Mesendoderm (in vitro differentiated cells): ENCODE measurements around the gene FAM78B.

Experiments
- DNase-seq: peaks from one replicate; pipeline ENCODE4 v3.0.0; 2013
- H2AK5ac ChIP-seq: 2 replicates; pipeline ENCODE4 v1.6.1; 2013; ENCODE audit warnings: low read length, inconsistent platforms
- H2BK120ac ChIP-seq: 2 replicates; pipeline ENCODE4 v1.6.1; 2013; ENCODE audit warnings: low read depth, mild to moderate bottlenecking, low read length, moderate library complexity, mixed read lengths
- H2BK15ac ChIP-seq: replicated peaks from 2 replicates; pipeline ENCODE4 v1.6.1; 2013; ENCODE audit warnings: low read depth, mild to moderate bottlenecking, moderate library complexity
- H2BK5ac ChIP-seq: 2 replicates; pipeline ENCODE4 v1.6.1; 2013; ENCODE audit warnings: low read length, inconsistent platforms
- H3K18ac ChIP-seq: 2 replicates; pipeline ENCODE4 v1.6.1; 2013; ENCODE audit warnings: mild to moderate bottlenecking, low read length, mixed read lengths
- H3K23ac ChIP-seq: one replicate; pipeline ENCODE4 v1.6.1; 2013; ENCODE audit warnings: low read length
- H3K27ac ChIP-seq: 2 replicates; pipeline ENCODE4 v1.5.1; 2013; ENCODE audit warnings: low read depth, mild to moderate bottlenecking, inconsistent platforms, low read length, moderate library complexity
- H3K27me3 ChIP-seq: 2 replicates; pipeline ENCODE4 v1.6.1; 2013; ENCODE audit warnings: low read length, control low read depth, mild to moderate bottlenecking, inconsistent platforms; ENCODE audit not compliant: insufficient read depth, poor library complexity
- H3K36me3 ChIP-seq: 2 replicates; pipeline ENCODE4 v1.6.1; 2013; ENCODE audit warnings: low read length, inconsistent platforms; ENCODE audit not compliant: control insufficient read depth, insufficient read depth
- H3K4ac ChIP-seq: one replicate; pipeline ENCODE4 v1.6.1; 2013; ENCODE audit warnings: low read depth, mild to moderate bottlenecking, low read length, moderate library complexity
- H3K4me1 ChIP-seq: 2 replicates; pipeline ENCODE4 v1.6.1; 2013; ENCODE audit warnings: low read depth, low read length, inconsistent platforms; ENCODE audit not compliant: control insufficient read depth
- H3K4me2 ChIP-seq: 2 replicates; pipeline ENCODE4 v1.6.1; 2013; ENCODE audit warnings: low read length
- H3K4me3 ChIP-seq: 2 replicates; pipeline ENCODE4 v1.5.1; 2013; ENCODE audit warnings: mild to moderate bottlenecking, low read length
- H3K56ac ChIP-seq: one replicate; pipeline ENCODE4 v1.6.1; 2013; ENCODE audit warnings: low read length
- H3K79me1 ChIP-seq: 2 replicates; pipeline ENCODE4 v1.6.1; 2013; ENCODE audit warnings: low read length, inconsistent platforms
- H3K79me2 ChIP-seq: 2 replicates; pipeline ENCODE4 v1.6.1; 2013; ENCODE audit warnings: mild to moderate bottlenecking, low read length; ENCODE audit not compliant: control insufficient read depth, insufficient read depth
- H3K9ac ChIP-seq: 2 replicates; pipeline ENCODE4 v1.6.1; 2013; ENCODE audit warnings: low read length, inconsistent platforms
- H4K5ac ChIP-seq: one replicate; pipeline ENCODE4 v1.6.1; 2013; ENCODE audit warnings: low read length
- H4K8ac ChIP-seq: one replicate; pipeline ENCODE4 v1.6.1; 2013; ENCODE audit warnings: low read depth, mild to moderate bottlenecking, control low read depth, low read length, moderate library complexity
- WGBS: extraction: QIAGEN DNeasy Blood & Tissue Kit; methylation state at CpG from one replicate; pipeline ENCODE4 v1.1.7; 2013; ENCODE audit warnings: low lambda C conversion rate, missing lambda C conversion rate; ENCODE audit not compliant: insufficient coverage; ENCODE audit errors: extremely low coverage; 5-methylcytosine and 5-hydroxymethylcytosine counted together

FAM78B gene

GRCh38 chr1:166170075-166170474, 3.3 kb upstream of the FAM78B start:
- Histone ChIP-seq H2AK5ac (no peak overlapping the region), H3K27ac (no peak overlapping the region), H3K79me2 (no peaks in the 10 kb centered on the region), H2BK120ac (no peak overlapping the region), H3K4ac (no peak overlapping the region), H3K4me1 (no peaks in the 10 kb centered on the region), H2BK5ac (no peak overlapping the region), H3K4me2 (no peak overlapping the region), H3K27me3 (peaks cover 3% of the 10 kb centered on the region), H3K79me1 (no peaks in the 10 kb centered on the region), H3K9ac (no peak overlapping the region), H3K56ac (no peak overlapping the region), H2BK15ac (no peak overlapping the region), H4K5ac (no peak overlapping the region), H3K4me3 (no peak overlapping the region), H4K8ac (no peak overlapping the region), H3K23ac (no peak overlapping the region), H3K18ac (no peak overlapping the region), H3K36me3 (no peaks in the 10 kb centered on the region)
- DNase-seq, result no peak
- no CpG with 5 or more reads among the region's 2 CpGs for WGBS

- Histone ChIP-seq H2BK5ac (no peak overlapping the region), H2BK15ac (no peak overlapping the region), H3K4me3 (no peak overlapping the region), H4K8ac (no peak overlapping the region), H3K36me3 (no peaks in the 10 kb centered on the region), H3K79me2 (no peaks in the 10 kb centered on the region), H2BK120ac (no peak overlapping the region), H3K79me1 (no peaks in the 10 kb centered on the region), H3K27ac (no peak overlapping the region), H4K5ac (no peak overlapping the region), H3K56ac (no peak overlapping the region), H3K9ac (no peak overlapping the region), H3K23ac (no peak overlapping the region), H3K18ac (no peak overlapping the region), H3K27me3 (peaks cover 9% of the 10 kb centered on the region), H3K4me1 (no peaks in the 10 kb centered on the region), H3K4ac (no peak overlapping the region), H3K4me2 (no peak overlapping the region), H2AK5ac (no peak overlapping the region)
- no peak for DNase-seq
- no CpG with 5 or more reads among the region's 3 CpGs for WGBS
Observed at GRCh38 chr1:166169182-166169581, 2.4 kb upstream of the FAM78B start.

GRCh38 chr1:166167572-166167925, 748 bp upstream of the FAM78B start:
- H2BK15ac ChIP-seq, result no peak overlapping the region
- H3K27me3 ChIP-seq, result peaks cover 13% of the 10 kb centered on the region
- H3K4me1 ChIP-seq, result no peaks in the 10 kb centered on the region
- H2BK5ac ChIP-seq, result no peak overlapping the region
- H3K4me3 ChIP-seq, result no peak overlapping the region
- H3K56ac ChIP-seq, result no peak overlapping the region
- H3K18ac ChIP-seq, result no peak overlapping the region
- H3K4me2 ChIP-seq, result no peak overlapping the region
- no CpG with 5 or more reads among the region's 5 CpGs for WGBS
- no peak overlapping the region for H3K27ac ChIP-seq
- no peak overlapping the region for H2AK5ac ChIP-seq
- no peak overlapping the region for H4K8ac ChIP-seq
- no peak overlapping the region for H2BK120ac ChIP-seq
- H3K9ac ChIP-seq, result no peak overlapping the region
- H3K23ac ChIP-seq, result no peak overlapping the region
- H3K79me1 ChIP-seq, result no peaks in the 10 kb centered on the region
- no peaks in the 10 kb centered on the region for H3K36me3 ChIP-seq
- no peak for DNase-seq
- no peak overlapping the region for H3K4ac ChIP-seq
- no peak overlapping the region for H4K5ac ChIP-seq
- H3K79me2 ChIP-seq, result no peaks in the 10 kb centered on the region

- no peaks in the 10 kb centered on the region for H3K36me3 ChIP-seq
- no peak overlapping the region for H2BK15ac ChIP-seq
- no peaks in the 10 kb centered on the region for H3K4me1 ChIP-seq
- peak overlapping the region; percentile 25 for H3K9ac ChIP-seq
- no peak overlapping the region for H2AK5ac ChIP-seq
- H3K79me1 ChIP-seq, result no peaks in the 10 kb centered on the region
- peaks cover 18% of the 10 kb centered on the region for H3K27me3 ChIP-seq
- no peak overlapping the region for H2BK120ac ChIP-seq
- no peak overlapping the region for H4K8ac ChIP-seq
- H3K4ac ChIP-seq, result no peak overlapping the region
- H4K5ac ChIP-seq, result no peak overlapping the region
- H3K23ac ChIP-seq, result no peak overlapping the region
- peak overlapping the region; percentile 18 for H3K56ac ChIP-seq
- no peak for DNase-seq
- H3K79me2 ChIP-seq, result no peaks in the 10 kb centered on the region
- no CpG with 5 or more reads among the region's 50 CpGs for WGBS
- H3K18ac ChIP-seq, result peak overlapping the region; percentile 57
- H3K4me3 ChIP-seq, result no peak overlapping the region
- no peak overlapping the region for H2BK5ac ChIP-seq
- H3K4me2 ChIP-seq, result peak overlapping the region; percentile 14
- H3K27ac ChIP-seq, result no peak overlapping the region
Observed at GRCh38 chr1:166166329-166166697, 488 bp downstream of the FAM78B start.

GRCh38 chr1:166165661-166166328, 1.0 kb downstream of the FAM78B start:
- no peaks in the 10 kb centered on the region for H3K36me3 ChIP-seq

More at GRCh38 chr1:166165661-166166328, 1.0 kb downstream of the FAM78B start:
- no peak overlapping the region for H3K18ac ChIP-seq
- H4K8ac ChIP-seq, result no peak overlapping the region
- H4K5ac ChIP-seq, result no peak overlapping the region
- H3K9ac ChIP-seq, result no peak overlapping the region
- no peak overlapping the region for H3K4me3 ChIP-seq
- H3K56ac ChIP-seq, result peak overlapping the region; percentile 18
- no peaks in the 10 kb centered on the region for H3K79me2 ChIP-seq
- H2BK120ac ChIP-seq, result no peak overlapping the region
- H3K27me3 ChIP-seq, result peaks cover 18% of the 10 kb centered on the region
- DNase-seq, result peak; percentile 56
- no peak overlapping the region for H3K4ac ChIP-seq
- peak overlapping the region; percentile 14 for H3K4me2 ChIP-seq
- WGBS, result no CpG with 5 or more reads among the region's 61 CpGs
- H2AK5ac ChIP-seq, result no peak overlapping the region
- no peaks in the 10 kb centered on the region for H3K79me1 ChIP-seq
- H3K23ac ChIP-seq, result no peak overlapping the region
- H2BK5ac ChIP-seq, result no peak overlapping the region
- H3K27ac ChIP-seq, result no peak overlapping the region
- no peak overlapping the region for H2BK15ac ChIP-seq
- H3K4me1 ChIP-seq, result no peaks in the 10 kb centered on the region
